Lower lobe of right lung (tissue), 2 donors: ENCODE measurements around the gene TTC21B. TPM values are rescaled to one million over a fixed set of nuclear protein-coding genes. Genes with fewer than 3 reads are reported as not detected.

Experiments
- ATAC-seq, 2 donors: fragments of 200-7000 bp; cut with Tn5 transposase; one replicate each; pipeline ENCODE4 v1.9.1; 2020 to 2022; ENCODE audit warnings: mild to moderate bottlenecking in 2 of 2, moderate library complexity in 2 of 2
- DNase-seq: peaks from one replicate; pipeline ENCODE4 v3.0.0-alpha.2; 2020
- H3K27ac ChIP-seq: fragments of 200-600 bp; one replicate; pipeline ENCODE4 v1.8.0; 2022
- H3K27me3 ChIP-seq: fragments of 200-600 bp; one replicate; pipeline ENCODE4 v1.8.0; 2022; ENCODE audit warnings: low read depth
- H3K36me3 ChIP-seq: fragments of 200-600 bp; one replicate; pipeline ENCODE4 v1.8.0; 2022; ENCODE audit warnings: mild to moderate bottlenecking
- H3K4me1 ChIP-seq: fragments of 200-600 bp; one replicate; pipeline ENCODE4 v1.8.0; 2022
- H3K4me3 ChIP-seq: fragments of 200-600 bp; one replicate; pipeline ENCODE4 v1.8.0; 2022; ENCODE audit warnings: mild to moderate bottlenecking
- H3K9me3 ChIP-seq: fragments of 200-600 bp; one replicate; pipeline ENCODE4 v1.8.0; 2022
- intact Hi-C: fragments of 100-400 bp; cut with DNase I; formaldehyde crosslinking; loops from one replicate; pipeline ENCODE4 v1.11.0; 2022
- total RNA-seq: library from RNA; stranded (reverse); fragmentation: NEBNext Ultra II Directional; extraction: Animal tissue kit (Norgen Biotek cat#: 25700); gene quantifications from one replicate; pipeline ENCODE4 v1.2.1, GENCODE V29; 2021
- TF ChIP-seq, protein P1 (sequence below): fragments of 200-600 bp; IDR thresholded peaks from one replicate; pipeline ENCODE4 v1.8.0; 2022; ENCODE audit warnings: antibody characterized with exemption, mild to moderate bottlenecking
- donor health status: DM: no; HTN: yes; CAD: no; lungs with severe emphysema.

Gene TTC21B
- total RNA-seq, 1 donor from 2014 or later, result 25.8 TPM

DNA sequence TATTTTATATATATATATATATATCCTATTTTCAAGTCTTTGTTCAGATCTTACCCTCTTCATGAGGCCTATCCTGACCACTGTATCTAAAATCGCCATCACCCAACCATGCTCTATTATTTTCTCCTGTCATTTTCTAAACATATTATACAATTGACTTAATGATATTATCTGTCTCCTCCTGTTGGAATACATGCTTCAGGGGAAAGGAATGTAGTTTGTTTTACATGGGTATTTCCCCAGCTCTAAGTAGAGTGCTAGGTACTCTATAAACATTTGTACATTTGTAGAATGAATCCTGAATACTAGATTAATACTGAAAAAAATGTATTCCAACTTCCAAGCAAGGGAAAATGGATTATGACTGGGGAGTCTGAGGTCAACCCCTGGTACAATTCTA is 26.2 kb downstream of the TTC21B start:
- H3K9me3 ChIP-seq, result no peaks in the 10 kb centered on the region
- ATAC-seq, result no peak
- TF ChIP-seq, protein P1, sequence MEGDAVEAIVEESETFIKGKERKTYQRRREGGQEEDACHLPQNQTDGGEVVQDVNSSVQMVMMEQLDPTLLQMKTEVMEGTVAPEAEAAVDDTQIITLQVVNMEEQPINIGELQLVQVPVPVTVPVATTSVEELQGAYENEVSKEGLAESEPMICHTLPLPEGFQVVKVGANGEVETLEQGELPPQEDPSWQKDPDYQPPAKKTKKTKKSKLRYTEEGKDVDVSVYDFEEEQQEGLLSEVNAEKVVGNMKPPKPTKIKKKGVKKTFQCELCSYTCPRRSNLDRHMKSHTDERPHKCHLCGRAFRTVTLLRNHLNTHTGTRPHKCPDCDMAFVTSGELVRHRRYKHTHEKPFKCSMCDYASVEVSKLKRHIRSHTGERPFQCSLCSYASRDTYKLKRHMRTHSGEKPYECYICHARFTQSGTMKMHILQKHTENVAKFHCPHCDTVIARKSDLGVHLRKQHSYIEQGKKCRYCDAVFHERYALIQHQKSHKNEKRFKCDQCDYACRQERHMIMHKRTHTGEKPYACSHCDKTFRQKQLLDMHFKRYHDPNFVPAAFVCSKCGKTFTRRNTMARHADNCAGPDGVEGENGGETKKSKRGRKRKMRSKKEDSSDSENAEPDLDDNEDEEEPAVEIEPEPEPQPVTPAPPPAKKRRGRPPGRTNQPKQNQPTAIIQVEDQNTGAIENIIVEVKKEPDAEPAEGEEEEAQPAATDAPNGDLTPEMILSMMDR, result no peak
- intact Hi-C loops, result no loop called here
- no peak for DNase-seq
- no peaks in the 10 kb centered on the region for H3K4me1 ChIP-seq
- no peak overlapping the region for H3K27ac ChIP-seq
- no peak overlapping the region for H3K4me3 ChIP-seq
- H3K36me3 ChIP-seq, result peaks cover 85% of the 10 kb centered on the region
- no peaks in the 10 kb centered on the region for H3K27me3 ChIP-seq

DNA sequence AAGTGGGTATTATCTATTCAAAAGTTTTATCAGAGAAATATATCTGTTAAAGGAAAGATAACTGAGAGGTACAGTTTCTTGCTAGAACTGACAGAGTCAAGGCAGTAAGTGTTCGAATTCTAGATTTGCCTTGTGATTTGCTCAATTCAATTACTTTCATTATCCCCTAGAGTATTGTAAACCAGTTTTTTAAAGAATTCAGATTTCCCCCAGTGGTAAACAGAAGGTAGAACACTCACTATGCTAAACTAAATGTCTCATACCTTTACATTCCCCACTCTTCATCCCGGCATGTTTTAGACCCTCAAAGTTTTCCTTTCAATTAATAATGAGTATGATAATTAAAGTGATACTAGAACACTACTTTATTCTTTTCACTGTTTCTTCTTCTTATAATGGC is 28.6 kb downstream of the TTC21B start:
- no peaks in the 10 kb centered on the region for H3K4me1 ChIP-seq

DNA sequence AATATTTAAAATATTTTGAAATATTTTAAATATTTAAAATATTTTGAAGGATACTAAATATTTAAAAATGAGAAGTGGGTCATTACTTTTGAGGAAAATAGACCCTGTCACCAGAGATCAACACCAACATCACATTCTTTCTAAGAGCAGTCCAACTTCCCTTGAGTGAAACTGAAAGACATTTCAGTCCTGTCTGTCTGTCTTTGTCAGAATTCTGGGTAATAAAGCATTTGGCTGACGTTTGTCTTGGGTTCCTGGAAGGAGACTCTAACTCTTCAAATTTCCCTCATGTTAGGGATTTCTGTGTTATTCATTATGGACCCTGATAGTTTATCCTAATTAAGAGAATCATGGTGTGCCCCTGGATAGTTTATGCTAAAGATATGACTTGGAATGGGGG is 32.8 kb downstream of the TTC21B start:
- H3K27ac ChIP-seq, result no peak overlapping the region
- no peaks in the 10 kb centered on the region for H3K4me1 ChIP-seq
- intact Hi-C loops, result no loop called here
- peaks cover 69% of the 10 kb centered on the region for H3K36me3 ChIP-seq
- no peak overlapping the region for H3K4me3 ChIP-seq
- no peaks in the 10 kb centered on the region for H3K9me3 ChIP-seq
- no peaks in the 10 kb centered on the region for H3K27me3 ChIP-seq
- TF ChIP-seq, protein P1, result no peak
- DNase-seq (no peak), ATAC-seq (no peak)

More for the DNA sequence above, 28.6 kb downstream of the TTC21B start:
- H3K27me3 ChIP-seq, result no peaks in the 10 kb centered on the region
- no peak overlapping the region for H3K27ac ChIP-seq
- intact Hi-C loops, result no loop called here
- H3K9me3 ChIP-seq, result no peaks in the 10 kb centered on the region
- H3K36me3 ChIP-seq, result peaks cover 69% of the 10 kb centered on the region
- no peak overlapping the region for H3K4me3 ChIP-seq
- ATAC-seq, result no peak
- TF ChIP-seq, protein P1, result no peak
- DNase-seq, result no peak

DNA sequence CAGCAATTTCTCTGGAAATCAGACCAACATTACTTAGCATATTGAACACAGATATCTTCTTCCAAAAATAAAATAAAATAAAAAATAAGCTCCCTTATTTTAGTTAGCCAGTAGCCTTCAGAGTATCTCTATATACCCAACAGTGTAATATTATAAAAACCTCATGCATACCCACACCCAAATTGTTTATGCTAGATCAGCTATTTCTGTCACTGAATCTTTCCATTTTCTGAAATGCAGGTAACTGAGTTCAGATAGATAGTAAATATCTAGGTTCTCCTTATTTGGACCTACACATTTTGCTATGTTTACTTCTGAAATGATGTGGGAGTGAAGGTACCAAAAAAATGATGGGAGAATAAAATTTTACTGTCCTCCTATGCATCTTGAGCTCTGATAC is 39.9 kb downstream of the TTC21B start:
- H3K4me1 ChIP-seq, result no peaks in the 10 kb centered on the region
- H3K36me3 ChIP-seq, result peaks cover 70% of the 10 kb centered on the region
- H3K27me3 ChIP-seq, result no peaks in the 10 kb centered on the region
- intact Hi-C loops, result no loop called here
- DNase-seq (no peak), ATAC-seq (no peak)
- no peak overlapping the region for H3K4me3 ChIP-seq
- TF ChIP-seq, protein P1, result no peak
- no peaks in the 10 kb centered on the region for H3K9me3 ChIP-seq
- H3K27ac ChIP-seq, result no peak overlapping the region

DNA sequence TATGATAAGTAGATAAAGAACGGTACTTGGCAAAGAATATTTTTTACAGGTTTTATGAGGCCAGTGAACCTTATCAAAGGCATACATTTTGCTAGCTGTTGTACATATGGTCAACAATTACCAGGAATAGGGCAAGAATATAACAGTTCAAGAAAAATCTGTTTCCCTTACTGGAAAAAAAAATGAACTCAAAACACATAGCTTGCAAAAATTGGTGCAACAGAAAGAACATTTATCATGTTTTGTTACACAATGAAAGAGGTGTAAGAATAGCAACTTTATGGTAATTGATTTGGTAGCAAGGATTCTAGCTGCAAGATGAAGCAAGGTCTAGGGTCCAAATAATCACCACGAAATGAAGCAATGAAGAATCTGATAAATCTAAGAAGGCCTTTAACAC is 41.6 kb downstream of the TTC21B start:
- ATAC-seq (no peak), DNase-seq (no peak)
- intact Hi-C loops, result no loop called here

More for the DNA sequence above, 41.6 kb downstream of the TTC21B start:
- no peaks in the 10 kb centered on the region for H3K9me3 ChIP-seq
- H3K27ac ChIP-seq, result no peak overlapping the region
- no peaks in the 10 kb centered on the region for H3K4me1 ChIP-seq
- TF ChIP-seq, protein P1, result no peak
- no peak overlapping the region for H3K4me3 ChIP-seq
- no peaks in the 10 kb centered on the region for H3K27me3 ChIP-seq
- H3K36me3 ChIP-seq, result peaks cover 59% of the 10 kb centered on the region
